ENCODE results near the gene ADAM12. TPM values are rescaled to one million over a fixed set of nuclear protein-coding genes. Genes with fewer than 3 reads are reported as not detected.

The ADAM12 gene
- total and polyA plus RNA-seq, 2 of the 13 experiments (the other 11 are each of a cell fraction or from before 2014, with no cell fraction given): not detected

- POLR2A ChIA-PET: no interaction called here
- ATAC-seq: no peak
- DNase-seq (ENCODE audit: low spot score): no peak
- no peaks in the 10 kb centered on the region for H3K36me3 ChIP-seq (replicated peaks in 1 of 2; ENCODE audit: control insufficient read depth in 1 of 2, insufficient read depth in 2 of 2, low read length in 2 of 2)
- H3K27me3 ChIP-seq (ENCODE audit: control insufficient read depth in 1 of 2, insufficient read depth in 2 of 2, low read length in 2 of 2): peaks cover 2 to 10% of the 10 kb centered on the region in 2 experiments; a peak in 4 of 5 replicates
- no peaks in the 10 kb centered on the region for H3K9me3 ChIP-seq (ENCODE audit: low read length)
- H3K4me3 ChIP-seq (replicated peaks in 1 of 3; ENCODE audit: insufficient read depth in 1 of 3, low read depth in 2 of 3, low read length in 3 of 3): no peak overlapping the region
- H3K4me2 ChIP-seq (ENCODE audit: low read depth, low read length): no peak overlapping the region
- H4K20me1 ChIP-seq (ENCODE audit: insufficient read depth, low read length): no peaks in the 10 kb centered on the region
- intact Hi-C loops (cut with micrococcal nuclease; ENCODE audit: unreplicated experiment): no loop called here
- no TSS peak for BruUV-seq (replicated peaks)
- no peak overlapping the region for H3K27ac ChIP-seq (ENCODE audit: extremely low read length, insufficient read depth, low read length)
- TF ChIP-seq ONECUT2 (CRISPR knock-in tag; IDR thresholded peaks at IDR 0.05) (no peak), ZBED4 (CRISPR knock-in tag; IDR thresholded peaks at IDR 0.05; ENCODE audit: borderline replicate concordance) (no peak), MYNN (CRISPR knock-in tag; IDR thresholded peaks at IDR 0.05; ENCODE audit: low read depth) (no peak), ZBTB20 (CRISPR knock-in tag; IDR thresholded peaks at IDR 0.05; ENCODE audit: borderline replicate concordance, low read depth) (no peak), ZNF496 (CRISPR knock-in tag; IDR thresholded peaks at IDR 0.05; ENCODE audit: insufficient replicate concordance) (no peak), ZNF503 (CRISPR knock-in tag; IDR thresholded peaks at IDR 0.05) (no peak), ETV6 (CRISPR knock-in tag; conservative IDR thresholded peaks at IDR 0.05) (no peak), AHR (CRISPR knock-in tag; IDR thresholded peaks at IDR 0.05) (no peak), FOXO4 (CRISPR knock-in tag; conservative IDR thresholded peaks at IDR 0.05) (no peak)
- no peaks in the 10 kb centered on the region for H3K4me1 ChIP-seq (ENCODE audit: insufficient read depth, low read length)
- no peaks in the 10 kb centered on the region for H3K79me2 ChIP-seq (ENCODE audit: insufficient read depth, low read length)
- no peak for FAIRE-seq
- in situ Hi-C loops (cut with HindIII; ENCODE audit: extremely low pct_ligation_motif_present, low pct_unique_long_range_greater_than_20kb): no loop called here
- CTCF ChIA-PET (ENCODE audit: low intra/inter-chr PET ratio, low total read pairs): no interaction called here
- no peak overlapping the region for H3K9ac ChIP-seq (ENCODE audit: insufficient read depth, low read depth, low read length)
- H2AFZ ChIP-seq (ENCODE audit: low read length): no peak overlapping the region
- 13% methylated on average over 6 of the region's 6 CpGs for WGBS (ENCODE audit: low lambda C conversion rate)
Observed at GRCh38 chr10:126405239-126405775, 17.0 kb upstream of the ADAM12 start.
